Mesenchymal stem cell (in vitro differentiated cells and primary cell): ENCODE results near the gene KCNJ1.

Experiments used
- DNase-seq: peaks from one replicate; pipeline ENCODE4 v3.0.0-alpha.2; 2013
- H2AFZ ChIP-seq: one replicate; pipeline ENCODE4 v1.6.1; 2013; ENCODE audit warnings: low read depth, mild to moderate bottlenecking, control low read depth, inconsistent platforms, low read length, moderate library complexity
- H2AK5ac ChIP-seq: 2 replicates; pipeline ENCODE4 v1.6.1; 2013; ENCODE audit warnings: low read length, moderate library complexity, mild to moderate bottlenecking, inconsistent platforms; ENCODE audit not compliant: severe bottlenecking
- H2BK120ac ChIP-seq: one replicate; pipeline ENCODE4 v1.6.1; 2013; ENCODE audit warnings: low read depth, mild to moderate bottlenecking, inconsistent platforms, low read length, moderate library complexity
- H2BK12ac ChIP-seq, 2 experiments: one replicate each; pipeline ENCODE4 v1.6.1; 2013; ENCODE audit warnings: inconsistent platforms in 2 of 2, low read length in 2 of 2, mild to moderate bottlenecking in 2 of 2, moderate library complexity in 2 of 2, control low read depth in 1 of 2
- H2BK15ac ChIP-seq: one replicate; pipeline ENCODE4 v1.6.1; 2013; ENCODE audit warnings: mild to moderate bottlenecking, low read depth, inconsistent platforms; ENCODE audit not compliant: poor library complexity, severe bottlenecking
- H2BK5ac ChIP-seq: 2 replicates; pipeline ENCODE4 v1.6.1; 2013; ENCODE audit warnings: low read depth, mild to moderate bottlenecking, low read length, control low read depth, inconsistent platforms; ENCODE audit not compliant: poor library complexity, severe bottlenecking
- H3K14ac ChIP-seq, 2 experiments: one replicate each; pipeline ENCODE4 v1.6.1; 2013; ENCODE audit warnings: inconsistent platforms in 2 of 2, low read length in 2 of 2, control low read depth in 1 of 2, mild to moderate bottlenecking in 1 of 2, moderate library complexity in 1 of 2
- H3K18ac ChIP-seq, 2 experiments: one replicate each; pipeline ENCODE4 v1.6.1; 2013; ENCODE audit warnings: inconsistent platforms in 2 of 2, low read length in 2 of 2, control low read depth in 1 of 2, low read depth in 1 of 2, mild to moderate bottlenecking in 1 of 2
- H3K23ac ChIP-seq, 2 experiments: one replicate each; pipeline ENCODE4 v1.6.1; 2013; ENCODE audit warnings: inconsistent platforms in 2 of 2, low read length in 2 of 2, mild to moderate bottlenecking in 2 of 2, moderate library complexity in 2 of 2, control low read depth in 1 of 2
- H3K27ac ChIP-seq: 2 replicates; pipeline ENCODE4 v1.5.1; 2013; ENCODE audit warnings: mild to moderate bottlenecking, moderate library complexity, low read length, control low read depth, inconsistent platforms; ENCODE audit not compliant: poor library complexity, severe bottlenecking
- H3K27me3 ChIP-seq, 2 experiments: 2 replicates each; pipeline versions ENCODE4 v1.6.1 to v1.7.0; 2013; ENCODE audit warnings: low read length in 2 of 2, mild to moderate bottlenecking in 2 of 2, moderate library complexity in 2 of 2, control low read depth in 1 of 2, inconsistent platforms in 1 of 2; ENCODE audit not compliant: control insufficient read depth in 1 of 2, insufficient read depth in 1 of 2
- H3K36me3 ChIP-seq, 2 experiments: 2 replicates each; pipeline versions ENCODE4 v1.6.1 to v1.7.0; 2013; ENCODE audit warnings: low read length in 2 of 2, control low read depth in 1 of 2, inconsistent platforms in 1 of 2, low read depth in 1 of 2, mild to moderate bottlenecking in 1 of 2; ENCODE audit not compliant: insufficient read depth in 2 of 2, control insufficient read depth in 1 of 2
- H3K4ac ChIP-seq, 2 experiments: one replicate each; pipeline ENCODE4 v1.6.1; 2013; ENCODE audit warnings: inconsistent platforms in 2 of 2, low read length in 2 of 2, mild to moderate bottlenecking in 2 of 2, moderate library complexity in 2 of 2, control low read depth in 1 of 2, low read depth in 1 of 2
- H3K4me1 ChIP-seq: 2 replicates; pipeline ENCODE4 v1.6.1; 2013; ENCODE audit warnings: low read depth, low read length, control low read depth; ENCODE audit not compliant: control insufficient read depth, insufficient read depth
- H3K4me2 ChIP-seq: 2 replicates; pipeline ENCODE4 v1.6.1; 2013; ENCODE audit warnings: low read length, mild to moderate bottlenecking, inconsistent platforms; ENCODE audit not compliant: poor library complexity, severe bottlenecking
- H3K4me3 ChIP-seq, 2 experiments: 2 replicates each; pipeline versions ENCODE4 v1.5.1 to v1.7.0; 2013; ENCODE audit warnings: low read length in 2 of 2, mild to moderate bottlenecking in 2 of 2, control low read depth in 1 of 2, low read depth in 1 of 2; ENCODE audit not compliant: insufficient read depth in 1 of 2
- H3K79me1 ChIP-seq: replicated peaks from 2 replicates; pipeline ENCODE4 v1.6.1; 2013; ENCODE audit warnings: mild to moderate bottlenecking, control low read depth, low read length, inconsistent platforms; ENCODE audit not compliant: poor library complexity, severe bottlenecking
- H3K9ac ChIP-seq: 2 replicates; pipeline ENCODE4 v1.7.0; 2013; ENCODE audit warnings: mild to moderate bottlenecking, low read length, moderate library complexity
- H3K9me3 ChIP-seq: 2 replicates; pipeline ENCODE4 v1.7.0; 2013; ENCODE audit warnings: mild to moderate bottlenecking, low read length; ENCODE audit not compliant: control insufficient read depth
- H4K8ac ChIP-seq: one replicate; pipeline ENCODE4 v1.6.1; 2013; ENCODE audit warnings: inconsistent platforms, mild to moderate bottlenecking, low read length, moderate library complexity
- H4K91ac ChIP-seq: one replicate; pipeline ENCODE4 v1.6.1; 2013; ENCODE audit warnings: mild to moderate bottlenecking, low read length, inconsistent platforms
- WGBS: methylation state at CpG from one replicate; pipeline ENCODE4 v1.1.7; 2013; ENCODE audit warnings: mixed read lengths; 5-methylcytosine and 5-hydroxymethylcytosine counted together

KCNJ1 gene

DNA sequence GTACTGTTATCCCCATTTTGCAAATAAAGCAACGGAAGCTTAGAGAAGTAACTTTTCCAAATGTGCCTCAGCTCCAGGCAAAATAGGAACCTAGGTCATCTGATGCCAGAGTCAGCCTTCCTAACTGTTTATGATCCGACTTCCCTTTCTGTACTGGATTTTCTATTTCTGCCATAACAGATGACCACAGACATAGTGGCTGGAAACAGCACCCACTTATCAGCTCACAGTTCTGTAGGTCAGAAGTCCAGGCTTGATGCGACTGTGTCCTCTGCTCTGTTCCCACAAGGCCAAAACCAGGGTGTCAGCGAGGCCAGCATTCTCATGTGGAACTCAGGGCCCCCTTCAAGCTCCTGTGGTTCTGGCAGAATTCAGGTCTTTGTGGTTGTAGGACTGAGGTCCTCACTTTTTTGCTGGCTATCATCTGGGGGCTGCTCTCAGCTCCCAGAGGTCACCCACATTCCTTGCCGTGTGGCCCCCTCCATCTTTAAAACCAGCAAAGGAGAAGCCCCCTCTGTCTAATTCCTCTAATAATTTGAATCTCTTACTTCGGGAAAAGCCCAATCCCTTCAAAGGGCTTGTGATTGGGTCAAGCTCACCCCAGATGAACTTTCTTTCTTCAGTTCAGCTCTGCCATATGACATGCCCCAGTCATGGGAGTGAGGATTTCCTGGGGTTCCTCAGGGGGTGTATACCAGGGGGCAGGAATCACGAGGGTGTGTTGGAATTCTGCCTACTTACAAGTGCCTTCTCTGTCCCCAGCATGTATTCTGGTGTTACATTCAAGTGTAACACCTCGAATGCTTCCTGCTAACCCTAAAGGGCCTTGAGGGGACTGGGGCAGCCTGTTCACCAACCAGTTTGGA, 39.3 kb upstream of the KCNJ1 start:
- no peak overlapping the region for H3K27ac ChIP-seq
- H3K18ac ChIP-seq = no peak overlapping the region
- peaks cover 23% of the 10 kb centered on the region for H3K4me1 ChIP-seq
- H3K27me3 ChIP-seq = peaks cover 0 to 62% of the 10 kb centered on the region in 2 experiments
- H4K91ac ChIP-seq = no peak overlapping the region
- H2BK12ac ChIP-seq = peak overlapping the region; percentile 40 to 46
- no peak overlapping the region for H3K23ac ChIP-seq
- DNase-seq = no peak
- WGBS = 88% methylated on average over 8 of the region's 8 CpGs
- no peaks in the 10 kb centered on the region for H3K79me1 ChIP-seq
- no peak overlapping the region for H2AK5ac ChIP-seq
- no peaks in the 10 kb centered on the region for H3K36me3 ChIP-seq
- H3K4me3 ChIP-seq = no peak overlapping the region
- no peak overlapping the region for H3K14ac ChIP-seq
- H3K9me3 ChIP-seq = no peaks in the 10 kb centered on the region
- H2BK120ac ChIP-seq = no peak overlapping the region
- H2BK5ac ChIP-seq = no peak overlapping the region
- no peak overlapping the region for H2AFZ ChIP-seq
- no peak overlapping the region for H3K4ac ChIP-seq
- peak overlapping the region; percentile 97 for H2BK15ac ChIP-seq
- H3K4me2 ChIP-seq = no peak overlapping the region
- no peak overlapping the region for H3K9ac ChIP-seq
- no peak overlapping the region for H4K8ac ChIP-seq

DNA sequence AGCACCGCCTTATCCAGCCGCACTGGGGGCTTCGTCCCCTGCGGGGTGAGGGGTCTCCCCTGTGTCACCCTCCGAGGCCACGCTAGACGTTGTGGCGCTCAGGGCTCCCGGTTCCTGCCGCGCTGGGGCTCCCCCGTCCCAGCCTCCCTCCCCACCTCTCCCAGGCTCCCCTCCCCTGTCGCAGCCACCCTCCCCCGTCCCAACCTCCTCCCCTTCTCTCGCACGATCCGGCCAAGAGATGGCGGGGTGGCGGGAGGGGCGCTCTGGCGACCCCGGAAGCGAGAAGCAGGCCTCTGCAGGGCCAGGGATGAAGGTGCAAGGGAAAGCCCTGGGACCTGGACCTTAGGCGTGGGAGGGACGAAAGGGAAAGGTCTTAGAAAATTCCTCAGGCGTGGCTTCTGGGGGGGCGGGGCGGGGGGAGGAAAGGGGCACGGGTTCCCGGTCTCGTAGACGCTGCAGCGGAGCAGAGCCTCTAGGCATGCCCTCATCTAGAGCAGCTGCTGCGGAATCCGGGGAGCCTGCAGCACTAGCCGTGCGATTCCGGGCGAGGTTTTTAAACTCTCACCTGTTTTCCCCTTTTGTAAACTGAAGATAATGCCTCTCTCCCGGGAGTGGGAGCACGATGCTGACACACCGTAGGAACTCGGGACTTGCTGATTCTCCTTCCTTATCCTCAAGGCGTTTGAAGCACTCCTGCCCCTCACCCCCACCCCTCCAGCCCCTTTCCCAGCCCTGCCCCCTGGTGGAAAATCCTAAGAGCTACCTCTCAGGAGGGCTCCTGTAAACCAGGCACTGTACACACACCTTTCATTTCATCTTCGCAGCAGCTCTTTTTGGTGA, 38.5 kb upstream of the KCNJ1 start:
- Histone ChIP-seq H2BK120ac (peak overlapping the region; percentile 82), H4K91ac (peak overlapping the region; percentile 70), H3K4ac (no peak overlapping the region), H3K36me3 (no peaks in the 10 kb centered on the region), H3K9me3 (no peaks in the 10 kb centered on the region), H3K4me2 (peak overlapping the region; percentile 76), H3K4me1 (peaks cover 23% of the 10 kb centered on the region), H3K79me1 (no peaks in the 10 kb centered on the region), H2BK15ac (peak overlapping the region; percentile 68), H3K27me3 (peaks cover 0 to 69% of the 10 kb centered on the region in 2 experiments), H2AK5ac (no peak overlapping the region), H2BK12ac (peak overlapping the region in 1 of 2 experiments; percentile 40), H2AFZ (peak overlapping the region; percentile 33), H3K18ac (peak overlapping the region; percentile 52 to 67), H3K9ac (peak overlapping the region; percentile 40), H2BK5ac (no peak overlapping the region), H3K23ac (no peak overlapping the region), H3K14ac (no peak overlapping the region), H4K8ac (peak overlapping the region; percentile 87), H3K27ac (no peak overlapping the region), H3K4me3 (peak overlapping the region; percentile 57 to 62)
- WGBS = 3% methylated on average over 42 of the region's 45 CpGs
- DNase-seq = peak; percentile 54

GRCh38 chr11:128904656-128905344, 37.7 kb upstream of the KCNJ1 start:
- Histone ChIP-seq H3K18ac (peak overlapping the region; percentile 52 to 67), H2BK12ac (peak overlapping the region in 1 of 2 experiments; percentile 40), H3K27me3 (peaks cover 0 to 72% of the 10 kb centered on the region in 2 experiments), H2BK5ac (no peak overlapping the region), H3K4me2 (peak overlapping the region; percentile 76), H2BK120ac (peak overlapping the region; percentile 82), H3K79me1 (no peaks in the 10 kb centered on the region), H3K4me3 (peak overlapping the region; percentile 57 to 62), H3K27ac (no peak overlapping the region), H3K23ac (no peak overlapping the region), H3K36me3 (no peaks in the 10 kb centered on the region), H2AK5ac (no peak overlapping the region), H3K9ac (peak overlapping the region; percentile 40), H3K9me3 (no peaks in the 10 kb centered on the region), H3K14ac (no peak overlapping the region), H2AFZ (peak overlapping the region; percentile 33), H3K4me1 (peaks cover 23% of the 10 kb centered on the region), H3K4ac (no peak overlapping the region), H4K8ac (peak overlapping the region; percentile 87), H4K91ac (peak overlapping the region; percentile 70), H2BK15ac (peak overlapping the region; percentile 68)
- 1% methylated on average over 13 of the region's 25 CpGs for WGBS
- DNase-seq = peak; percentile 30
